GM12801 (cell line): Measurements from ENCODE around the gene GATA6.

Source experiments
- CTCF ChIP-seq: IDR thresholded peaks from one replicate; pipeline ENCODE4 v1.5.1; 2011; ENCODE audit warnings: control low read depth; ENCODE audit not compliant: insufficient read length; ENCODE audit errors: extremely low read depth

GATA6 gene

GRCh38 chr18:22226801-22227200, 57.4 kb downstream of the GATA6 start:
- TF ChIP-seq CTCF = no peak

GRCh38 chr18:22228976-22229375, 59.6 kb downstream of the GATA6 start:
- no peak for TF ChIP-seq CTCF

- no peak for TF ChIP-seq CTCF
Observed at GRCh38 chr18:22229456-22230124, 60.2 kb downstream of the GATA6 start.

- no peak for TF ChIP-seq CTCF
Observed at GRCh38 chr18:22230471-22230945, 61.1 kb downstream of the GATA6 start.

- TF ChIP-seq CTCF = no peak
Observed at GRCh38 chr18:22233266-22233665, 63.9 kb downstream of the GATA6 start.

- no peak for TF ChIP-seq CTCF
Observed at GRCh38 chr18:22238036-22238435, 68.6 kb downstream of the GATA6 start.

GRCh38 chr18:22238681-22239080, 69.3 kb downstream of the GATA6 start:
- no peak for TF ChIP-seq CTCF
